Neural cell (in vitro differentiated cells): ENCODE data around the gene CCDC154. TPM values are rescaled to one million over a fixed set of nuclear protein-coding genes. Genes with fewer than 3 reads are reported as not detected.

ENCODE experiments used
- H2AFZ ChIP-seq: fragments of 200-600, 300-800 bp; sonication (generic), shearing (Covaris generic); 2 replicates; pipeline ENCODE4 v1.6.0; 2014; ENCODE audit warnings: low read depth, mild to moderate bottlenecking, antibody characterized with exemption, low read length, moderate library complexity
- H3F3A ChIP-seq: fragments of 200-600 bp; shearing (Covaris generic); 2 replicates; pipeline ENCODE4 v1.6.1; 2016; ENCODE audit warnings: mild to moderate bottlenecking, moderate library complexity, mixed read lengths, antibody characterized with exemption, low read length; ENCODE audit not compliant: insufficient read depth, poor library complexity, severe bottlenecking
- H3K27ac ChIP-seq: fragments of 200-600, 300-800 bp; sonication (generic), shearing (Covaris generic); 2 replicates; pipeline ENCODE4 v1.5.1; 2014; ENCODE audit warnings: mild to moderate bottlenecking, low read length, moderate library complexity
- H3K27me3 ChIP-seq: fragments of 300-800, 200-600 bp; sonication (generic), shearing (Covaris generic); 2 replicates; pipeline ENCODE4 v1.6.0; 2014; ENCODE audit warnings: mild to moderate bottlenecking, low read depth, low read length, moderate library complexity; ENCODE audit not compliant: insufficient read depth
- H3K36me3 ChIP-seq: fragments of 300-800, 200-600 bp; sonication (generic), shearing (Covaris generic); 2 replicates; pipeline ENCODE4 v1.5.1; 2014; ENCODE audit warnings: mild to moderate bottlenecking, antibody characterized with exemption, low read length, moderate library complexity; ENCODE audit not compliant: insufficient read depth
- H3K4me2 ChIP-seq: fragments of 300-800, 200-600 bp; sonication (generic), shearing (Covaris generic); 2 replicates; pipeline ENCODE4 v1.6.0; 2014; ENCODE audit warnings: mild to moderate bottlenecking, low read length
- H3K4me3 ChIP-seq: fragments of 300-800, 200-600 bp; sonication (generic), shearing (Covaris generic); 2 replicates; pipeline ENCODE4 v1.5.1; 2014; ENCODE audit warnings: mild to moderate bottlenecking, low read length, moderate library complexity
- H3K79me2 ChIP-seq: fragments of 200-600 bp; shearing (Covaris generic); replicated peaks from 2 replicates; pipeline ENCODE4 v1.6.0; 2014; ENCODE audit warnings: mild to moderate bottlenecking, low read length, moderate library complexity; ENCODE audit not compliant: insufficient read depth
- H3K9ac ChIP-seq: fragments of 300-800, 200-600 bp; sonication (generic), shearing (Covaris generic); 2 replicates; pipeline ENCODE4 v1.6.1; 2016; ENCODE audit warnings: mild to moderate bottlenecking, low read length, mixed read lengths
- H3K9me2 ChIP-seq: fragments of 200-600 bp; shearing (Covaris generic); 2 replicates; pipeline ENCODE4 v1.6.1; 2016; ENCODE audit warnings: mild to moderate bottlenecking, low read length, mixed read lengths; ENCODE audit not compliant: insufficient read depth
- H3K9me3 ChIP-seq: fragments of 200-600, 300-800 bp; sonication (generic), shearing (Covaris generic); 2 replicates; pipeline ENCODE4 v1.6.1; 2016; ENCODE audit warnings: mild to moderate bottlenecking, mixed run types, low read length, moderate library complexity, mixed read lengths
- H4K20me1 ChIP-seq: fragments of 200-600 bp; shearing (Covaris generic); 2 replicates; pipeline ENCODE4 v1.6.1; 2016; ENCODE audit warnings: mild to moderate bottlenecking, mixed run types; ENCODE audit not compliant: insufficient read depth
- CTCF ChIP-seq: fragments of 450-650 bp; IDR thresholded peaks from 2 replicates; pipeline ENCODE4 v1.5.1; 2014; ENCODE audit warnings: antibody characterized with exemption, mild to moderate bottlenecking, moderate library complexity; ENCODE audit not compliant: poor library complexity, severe bottlenecking
- EP300 ChIP-seq: fragments of 450-650 bp; conservative IDR thresholded peaks from 2 replicates; pipeline ENCODE4 v1.6.1; 2014; ENCODE audit warnings: antibody characterized with exemption, mild to moderate bottlenecking, moderate library complexity; ENCODE audit not compliant: poor library complexity, severe bottlenecking
- EZH2 ChIP-seq: fragments of 200-600, 300-800 bp; shearing (Covaris generic), sonication (generic); IDR thresholded peaks from 2 replicates; pipeline ENCODE4 v1.6.1; 2014; ENCODE audit warnings: antibody characterized with exemption, low read length, borderline replicate concordance, mild to moderate bottlenecking; ENCODE audit not compliant: insufficient read depth, poor library complexity, severe bottlenecking
- MXI1 ChIP-seq: fragments of 450-650 bp; conservative IDR thresholded peaks from 2 replicates; pipeline ENCODE4 v1.6.1; 2014; ENCODE audit warnings: antibody characterized with exemption, mild to moderate bottlenecking; ENCODE audit not compliant: poor library complexity, severe bottlenecking
- POLR2AphosphoS5 ChIP-seq: IDR thresholded peaks from 2 replicates; pipeline ENCODE4 v1.6.1; 2012
- RAD21 ChIP-seq: fragments of 450-650 bp; conservative IDR thresholded peaks from 2 replicates; pipeline ENCODE4 v1.6.1; 2014; ENCODE audit warnings: antibody characterized with exemption, mild to moderate bottlenecking, moderate library complexity
- REST ChIP-seq: IDR thresholded peaks from 2 replicates; pipeline ENCODE4 v1.6.1; 2012; ENCODE audit warnings: borderline replicate concordance
- SMC3 ChIP-seq: fragments of 450-650 bp; conservative IDR thresholded peaks from 2 replicates; pipeline ENCODE4 v1.6.1; 2014; ENCODE audit warnings: antibody characterized with exemption, mild to moderate bottlenecking, moderate library complexity; ENCODE audit not compliant: poor library complexity
- TAF1 ChIP-seq: IDR thresholded peaks from 2 replicates; pipeline ENCODE4 v1.6.1; 2012; ENCODE audit warnings: low read depth
- polyA plus RNA-seq: library from polyadenylated mRNA; depleted of rRNA; stranded (reverse); fragments of >200 nt; gene quantifications from 2 replicates; pipeline ENCODE4 v1.2.3, GENCODE V29; 2014

Gene CCDC154
- polyA plus RNA-seq, 1 donor from 2014 or later, result 3.3 TPM

- no peak overlapping the region for H3K4me2 ChIP-seq
- no peaks in the 10 kb centered on the region for H3K9me3 ChIP-seq
- H3K27me3 ChIP-seq, result no peaks in the 10 kb centered on the region
- no peaks in the 10 kb centered on the region for H4K20me1 ChIP-seq
- H3F3A ChIP-seq, result no peaks in the 10 kb centered on the region
- TF ChIP-seq MXI1, result no peak
- no peak for TF ChIP-seq EP300
- TF ChIP-seq POLR2AphosphoS5, result no peak
- no peak for TF ChIP-seq REST
- no peak for TF ChIP-seq EZH2
- no peaks in the 10 kb centered on the region for H3K36me3 ChIP-seq
- no peak overlapping the region for H2AFZ ChIP-seq
- no peaks in the 10 kb centered on the region for H3K79me2 ChIP-seq
- no peak overlapping the region for H3K27ac ChIP-seq
- no peak overlapping the region for H3K9ac ChIP-seq
- H3K9me2 ChIP-seq, result no peaks in the 10 kb centered on the region
- no peak overlapping the region for H3K4me3 ChIP-seq
Measured at GRCh38 chr16:1425616-1426370, 18.6 kb downstream of the CCDC154 start.

GRCh38 chr16:1424028-1424427 is 20.3 kb downstream of the CCDC154 start:
- H3K9me3 ChIP-seq, result no peaks in the 10 kb centered on the region
- no peaks in the 10 kb centered on the region for H3K27me3 ChIP-seq
- peaks cover 12% of the 10 kb centered on the region for H3K79me2 ChIP-seq
- no peaks in the 10 kb centered on the region for H3K36me3 ChIP-seq
- no peaks in the 10 kb centered on the region for H3F3A ChIP-seq
- TF ChIP-seq EP300, result no peak
- TF ChIP-seq RAD21, result no peak
- no peak for TF ChIP-seq SMC3
- no peak for TF ChIP-seq EZH2
- no peak for TF ChIP-seq TAF1
- no peak for TF ChIP-seq MXI1
- no peak for TF ChIP-seq REST
- no peak for TF ChIP-seq CTCF
- no peak for TF ChIP-seq POLR2AphosphoS5
- no peak overlapping the region for H3K27ac ChIP-seq
- H2AFZ ChIP-seq, result no peak overlapping the region
- no peaks in the 10 kb centered on the region for H4K20me1 ChIP-seq
- H3K9ac ChIP-seq, result no peak overlapping the region
- no peak overlapping the region for H3K4me3 ChIP-seq
- no peak overlapping the region for H3K4me2 ChIP-seq
- H3K9me2 ChIP-seq, result no peaks in the 10 kb centered on the region
